NT2/D1 (cell line): Measurements from ENCODE around the gene HENMT1.

Experiments used
- SUZ12 ChIP-seq: IDR thresholded peaks from 2 replicates; pipeline ENCODE4 v1.6.1; 2011; ENCODE audit not compliant: insufficient read length, insufficient read depth; ENCODE audit errors: extremely low read depth
- YY1 ChIP-seq: IDR thresholded peaks from 2 replicates; pipeline ENCODE4 v1.6.1; 2011; ENCODE audit not compliant: insufficient read length, insufficient read depth

DNA sequence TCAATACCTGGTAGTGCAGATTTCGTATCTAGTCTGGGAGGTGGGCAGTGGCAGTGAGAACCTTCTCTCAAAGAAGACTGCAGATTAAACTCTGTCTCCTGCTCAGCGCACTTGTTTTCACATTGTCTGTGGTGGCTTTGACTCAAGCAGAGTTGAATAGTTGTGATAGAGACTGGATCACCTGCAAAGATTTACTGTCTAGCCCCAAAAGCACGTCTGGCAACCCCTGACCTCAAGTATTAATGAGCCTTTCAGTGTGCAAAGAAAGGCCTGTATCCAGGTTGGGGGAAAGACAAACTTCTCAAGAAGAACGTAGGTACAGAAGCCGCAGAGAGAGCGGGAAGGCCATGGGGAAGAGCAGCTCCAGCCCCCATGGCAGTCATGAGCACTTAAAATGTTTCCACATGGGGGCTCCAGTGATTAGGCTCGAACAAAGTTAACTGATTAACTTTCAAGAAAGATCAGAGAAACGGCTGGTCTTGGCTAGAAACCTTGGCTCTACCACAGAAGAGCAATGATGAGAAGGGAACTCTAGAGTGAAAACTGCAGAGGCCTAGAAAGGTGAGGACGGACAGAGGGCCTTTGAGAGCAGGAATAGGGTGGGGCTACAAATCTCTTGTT is 15.2 kb downstream of the HENMT1 start:
- TF ChIP-seq YY1 (no peak), SUZ12 (no peak)
